A673 (cell line): ENCODE measurements around the gene TMEM178B. TPM values are rescaled to one million over a fixed set of nuclear protein-coding genes. Genes with fewer than 3 reads are reported as not detected.

ENCODE experiments used
- BruUV-seq: library from RNA; stranded (reverse); fragments of 400-500 nt; replicated peaks from 2 replicates; lab custom pipeline; 2021; lab: Mats Ljungman, UMichigan
- CTCF ChIA-PET: fragments of 300-600 bp; sonication (Branson Sonifier 250); formaldehyde crosslinking; loops from one replicate; lab custom pipeline; 2022; ENCODE audit warnings: antibody characterized with exemption; lab: Charles Lee
- POLR2A ChIA-PET: fragments of 300-600 bp; sonication (Branson Sonifier 250); formaldehyde crosslinking; loops from one replicate; lab custom pipeline; 2022; ENCODE audit warnings: antibody characterized with exemption; ENCODE audit not compliant: low non-redundant PET; lab: Charles Lee
- DNase-seq: peaks from one replicate; pipeline ENCODE4 v3.0.0-alpha.2; 2015; ENCODE audit warnings: low spot score
- H3K27ac ChIP-seq: fragments of 200-600 bp; sonication (generic); 2 replicates; pipeline ENCODE4 v1.5.1; 2016; ENCODE audit warnings: mixed run types, low read depth, mild to moderate bottlenecking, mixed read lengths, antibody characterized with exemption, low read length; ENCODE audit not compliant: poor library complexity, severe bottlenecking
- H3K27me3 ChIP-seq: fragments of 200-600 bp; sonication (generic); replicated peaks from 2 replicates; pipeline ENCODE4 v1.6.1; 2017; ENCODE audit warnings: mixed run types, low read depth, mild to moderate bottlenecking, mixed read lengths, antibody characterized with exemption, low read length; ENCODE audit not compliant: insufficient read depth, poor library complexity
- H3K36me3 ChIP-seq: fragments of 200-600 bp; sonication (generic); 2 replicates; pipeline ENCODE4 v1.6.1; 2016; ENCODE audit warnings: mixed run types, mild to moderate bottlenecking, mixed read lengths, antibody characterized with exemption, low read length; ENCODE audit not compliant: insufficient read depth, poor library complexity, severe bottlenecking
- H3K4me1 ChIP-seq: fragments of 200-600 bp; sonication (generic); 2 replicates; pipeline ENCODE4 v1.6.1; 2017; ENCODE audit warnings: mixed run types, mild to moderate bottlenecking, mixed read lengths, antibody characterized with exemption, low read length; ENCODE audit not compliant: insufficient read depth, poor library complexity, severe bottlenecking
- H3K4me3 ChIP-seq: fragments of 200-600 bp; sonication (generic); 2 replicates; pipeline ENCODE4 v1.5.1; 2016; ENCODE audit warnings: low read depth, mixed run types, mild to moderate bottlenecking, mixed read lengths, low read length; ENCODE audit not compliant: poor library complexity, severe bottlenecking
- H3K9me3 ChIP-seq: fragments of 200-600 bp; sonication (generic); 2 replicates; pipeline ENCODE4 v1.6.1; 2016; ENCODE audit warnings: mixed run types, low read depth, mild to moderate bottlenecking, mixed read lengths, antibody characterized with exemption, low read length; ENCODE audit not compliant: poor library complexity, severe bottlenecking
- CTCF ChIP-seq: fragments of 300-800, 200-600 bp; sonication (generic); conservative IDR thresholded peaks from 2 replicates; pipeline ENCODE4 v1.5.1; 2017; ENCODE audit warnings: low read depth, mild to moderate bottlenecking, antibody characterized with exemption, low read length, moderate library complexity, mixed read lengths
- EZH2 ChIP-seq: fragments of 200-600 bp; sonication (generic); IDR thresholded peaks from 2 replicates; pipeline ENCODE4 v1.6.1; 2017; ENCODE audit warnings: borderline replicate concordance, low read depth, mild to moderate bottlenecking, mixed read lengths, antibody characterized with exemption, low read length; ENCODE audit not compliant: poor library complexity, severe bottlenecking
- intact Hi-C: fragments of 100-400 bp; cut with micrococcal nuclease; formaldehyde crosslinking; loops from one replicate; pipeline ENCODE4 v1.10.0; 2022; ENCODE audit not compliant: unreplicated experiment
- total RNA-seq: library from RNA; stranded (reverse); gene quantifications from 2 replicates; pipeline ENCODE4 v1.2.3, GENCODE V29; 2021

Gene TMEM178B
- total RNA-seq, 1 experiment from 2014 or later, result 2.8 TPM

- TF ChIP-seq CTCF (no peak), EZH2 (no peak)
- Histone ChIP-seq H3K4me1 (no peaks in the 10 kb centered on the region), H3K4me3 (no peak overlapping the region), H3K27me3 (no peaks in the 10 kb centered on the region), H3K9me3 (no peaks in the 10 kb centered on the region), H3K36me3 (no peaks in the 10 kb centered on the region), H3K27ac (no peak overlapping the region)
- no peak for DNase-seq
- intact Hi-C loops, result no loop called here
- POLR2A ChIA-PET, result no interaction called here
- CTCF ChIA-PET, result no interaction called here
- no TSS peak for BruUV-seq
These were observed 227.7 kb downstream of the TMEM178B start for GRCh38 chr7:141301544-141301943.

- no peak for TF ChIP-seq CTCF
- no peak for TF ChIP-seq EZH2
- Histone ChIP-seq H3K36me3 (no peaks in the 10 kb centered on the region), H3K9me3 (no peaks in the 10 kb centered on the region), H3K4me1 (no peaks in the 10 kb centered on the region), H3K27ac (no peak overlapping the region), H3K4me3 (no peak overlapping the region), H3K27me3 (no peaks in the 10 kb centered on the region)
- intact Hi-C loops, result no loop called here
- BruUV-seq, result no TSS peak
- ChIA-PET POLR2A (no interaction called here), CTCF (no interaction called here)
- no peak for DNase-seq
These were observed 228.8 kb downstream of the TMEM178B start for GRCh38 chr7:141302617-141303016.

- Histone ChIP-seq H3K36me3 (no peaks in the 10 kb centered on the region), H3K4me1 (no peaks in the 10 kb centered on the region), H3K27ac (no peak overlapping the region), H3K27me3 (no peaks in the 10 kb centered on the region), H3K4me3 (no peak overlapping the region), H3K9me3 (no peaks in the 10 kb centered on the region)
- CTCF ChIA-PET, result no interaction called here
- intact Hi-C loops, result no loop called here
- DNase-seq, result no peak
- no peak for TF ChIP-seq EZH2
- TF ChIP-seq CTCF, result no peak
- no TSS peak for BruUV-seq
- POLR2A ChIA-PET, result no interaction called here
These were observed 230.4 kb downstream of the TMEM178B start for GRCh38 chr7:141304291-141304690.
